Caco-2 (cell line): ENCODE results near the gene DENND1A. TPM values are rescaled to one million over a fixed set of nuclear protein-coding genes. Genes with fewer than 3 reads are reported as not detected.

Experiments used
- BruUV-seq: library from RNA; stranded (reverse); fragments of 400-500 nt; replicated peaks from 2 replicates; lab custom pipeline; 2021; lab: Mats Ljungman, UMichigan
- CTCF ChIA-PET: fragments of 300-600 bp; sonication (Branson Sonifier 250); formaldehyde crosslinking; loops from one replicate; lab custom pipeline; 2022; ENCODE audit warnings: antibody characterized with exemption; lab: Charles Lee
- POLR2A ChIA-PET: fragments of 300-600 bp; sonication (Branson Sonifier 250); formaldehyde crosslinking; loops from one replicate; lab custom pipeline; 2022; ENCODE audit warnings: antibody characterized with exemption; lab: Charles Lee
- DNase-seq, 2 experiments: peaks; one replicate each; pipeline versions ENCODE4 v3.0.0 to v3.0.0-alpha.2; 2020 to 2022
- H3K27me3 ChIP-seq: replicated peaks from 2 replicates; pipeline ENCODE4 v1.6.0; 2011; ENCODE audit warnings: low read length; ENCODE audit not compliant: control insufficient read depth, insufficient read depth
- H3K36me3 ChIP-seq: 2 replicates; pipeline ENCODE4 v1.5.1; 2011; ENCODE audit warnings: low read length; ENCODE audit not compliant: control insufficient read depth, insufficient read depth
- H3K4me1 ChIP-seq: fragments of 250-450 bp; sonication (Bioruptor Pico); 2 replicates; pipeline ENCODE4 v1.5.1; 2020; ENCODE audit warnings: mild to moderate bottlenecking
- H3K4me3 ChIP-seq: 2 replicates; pipeline ENCODE4 v1.5.1; 2011; ENCODE audit warnings: low read depth, mild to moderate bottlenecking, control low read depth, low read length
- H3K9me3 ChIP-seq: fragments of 250-450 bp; sonication (Bioruptor Pico); 2 replicates; pipeline ENCODE4 v1.5.1; 2020; ENCODE audit warnings: mild to moderate bottlenecking, moderate library complexity
- H3K27ac Mint-ChIP-seq: one replicate; pipeline ENCODE4 v1.8.0; 2022; ENCODE audit warnings: mixed read lengths; ENCODE audit not compliant: unreplicated experiment
- H3K27me3 Mint-ChIP-seq: one replicate; pipeline ENCODE4 v1.8.0; 2022; ENCODE audit warnings: mixed read lengths; ENCODE audit not compliant: insufficient read depth, unreplicated experiment
- H3K36me3 Mint-ChIP-seq: one replicate; pipeline ENCODE4 v1.8.0; 2022; ENCODE audit warnings: mild to moderate bottlenecking, mixed read lengths; ENCODE audit not compliant: insufficient read depth, unreplicated experiment
- H3K4me1 Mint-ChIP-seq: one replicate; pipeline ENCODE4 v1.8.0; 2022; ENCODE audit warnings: low read depth, mixed read lengths; ENCODE audit not compliant: unreplicated experiment
- H3K4me3 Mint-ChIP-seq: one replicate; pipeline ENCODE4 v1.8.0; 2022; ENCODE audit warnings: mild to moderate bottlenecking, moderate library complexity, mixed read lengths; ENCODE audit not compliant: unreplicated experiment
- H3K9me3 Mint-ChIP-seq: one replicate; pipeline ENCODE4 v1.8.0; 2022; ENCODE audit warnings: mixed read lengths; ENCODE audit not compliant: unreplicated experiment
- intact Hi-C: fragments of 100-400 bp; cut with micrococcal nuclease; formaldehyde crosslinking; loops from one replicate; pipeline ENCODE4 v1.10.0; 2022; ENCODE audit not compliant: unreplicated experiment
- total RNA-seq: library from RNA; stranded (reverse); gene quantifications from 2 replicates; pipeline ENCODE4 v1.2.3, GENCODE V29; 2022
- TF ChIP-seq, protein P1 (sequence below), 2 experiments: fragments of 200-600 bp in 1 of 2; IDR thresholded peaks; 1 replicate in 1 of 2; 2 replicates in 1 of 2; pipeline versions ENCODE4 v1.5.1 to v1.8.0; 2011 to 2022; ENCODE audit warnings: antibody characterized with exemption in 1 of 2, control low read depth in 1 of 2, inconsistent platforms in 1 of 2, low read depth in 1 of 2, low read length in 1 of 2, mild to moderate bottlenecking in 1 of 2, moderate library complexity in 1 of 2; ENCODE audit not compliant: insufficient read depth in 1 of 2, severe bottlenecking in 1 of 2, unreplicated experiment in 1 of 2

Gene DENND1A
- total RNA-seq, 1 experiment from 2014 or later: 41.6 TPM

DNA sequence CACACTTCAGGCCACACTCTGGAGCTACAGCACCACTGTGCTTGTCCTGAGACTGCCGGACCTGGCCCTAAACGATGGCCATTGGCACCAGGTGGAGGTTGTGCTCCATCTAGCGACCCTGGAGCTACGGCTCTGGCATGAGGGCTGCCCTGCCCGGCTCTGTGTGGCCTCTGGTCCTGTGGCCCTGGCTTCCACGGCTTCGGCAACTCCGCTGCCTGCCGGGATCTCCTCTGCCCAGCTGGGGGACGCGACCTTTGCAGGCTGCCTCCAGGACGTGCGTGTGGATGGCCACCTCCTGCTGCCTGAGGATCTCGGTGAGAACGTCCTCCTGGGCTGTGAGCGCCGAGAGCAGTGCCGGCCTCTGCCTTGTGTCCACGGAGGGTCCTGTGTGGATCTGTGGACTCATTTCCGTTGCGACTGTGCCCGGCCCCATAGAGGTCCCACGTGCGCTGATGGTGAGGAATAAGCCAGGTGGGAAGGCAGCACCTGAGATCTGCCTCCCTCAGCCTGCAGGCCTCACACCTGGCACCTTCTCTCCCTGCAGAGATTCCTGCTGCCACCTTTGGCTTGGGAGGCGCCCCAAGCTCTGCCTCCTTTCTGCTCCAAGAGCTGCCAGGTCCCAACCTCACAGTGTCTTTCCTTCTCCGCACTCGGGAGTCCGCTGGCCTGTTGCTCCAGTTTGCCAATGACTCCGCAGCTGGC, 559.2 kb downstream of the DENND1A start:
- H3K9me3 Mint-ChIP-seq: no peaks in the 10 kb centered on the region
- no peak for DNase-seq
- no peaks in the 10 kb centered on the region for H3K27me3 ChIP-seq
- H3K9me3 ChIP-seq: no peaks in the 10 kb centered on the region
- intact Hi-C loops: no loop called here
- ChIA-PET POLR2A (no interaction called here), CTCF (interaction anchor here (0.7 to 1.2 kb wide), 2 partner anchors 10 to 16 kb away, joined by 3 read pairs; no protein-coding TSS in a partner anchor)
- H3K4me3 Mint-ChIP-seq: no peak overlapping the region
- no peak overlapping the region for H3K27ac Mint-ChIP-seq
- no peak overlapping the region for H3K4me3 ChIP-seq
- TF ChIP-seq, protein P1, sequence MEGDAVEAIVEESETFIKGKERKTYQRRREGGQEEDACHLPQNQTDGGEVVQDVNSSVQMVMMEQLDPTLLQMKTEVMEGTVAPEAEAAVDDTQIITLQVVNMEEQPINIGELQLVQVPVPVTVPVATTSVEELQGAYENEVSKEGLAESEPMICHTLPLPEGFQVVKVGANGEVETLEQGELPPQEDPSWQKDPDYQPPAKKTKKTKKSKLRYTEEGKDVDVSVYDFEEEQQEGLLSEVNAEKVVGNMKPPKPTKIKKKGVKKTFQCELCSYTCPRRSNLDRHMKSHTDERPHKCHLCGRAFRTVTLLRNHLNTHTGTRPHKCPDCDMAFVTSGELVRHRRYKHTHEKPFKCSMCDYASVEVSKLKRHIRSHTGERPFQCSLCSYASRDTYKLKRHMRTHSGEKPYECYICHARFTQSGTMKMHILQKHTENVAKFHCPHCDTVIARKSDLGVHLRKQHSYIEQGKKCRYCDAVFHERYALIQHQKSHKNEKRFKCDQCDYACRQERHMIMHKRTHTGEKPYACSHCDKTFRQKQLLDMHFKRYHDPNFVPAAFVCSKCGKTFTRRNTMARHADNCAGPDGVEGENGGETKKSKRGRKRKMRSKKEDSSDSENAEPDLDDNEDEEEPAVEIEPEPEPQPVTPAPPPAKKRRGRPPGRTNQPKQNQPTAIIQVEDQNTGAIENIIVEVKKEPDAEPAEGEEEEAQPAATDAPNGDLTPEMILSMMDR (IDR thresholded peaks at IDR 0.05; ENCODE audit: insufficient read depth in 1 of 2, low read depth in 1 of 2, low read length in 1 of 2, severe bottlenecking in 1 of 2, unreplicated experiment in 1 of 2): no peak
- peaks cover 10% of the 10 kb centered on the region for H3K36me3 Mint-ChIP-seq
- peaks cover 18% of the 10 kb centered on the region for H3K4me1 ChIP-seq
- no TSS peak for BruUV-seq
- H3K4me1 Mint-ChIP-seq: peaks cover 29% of the 10 kb centered on the region
- H3K27me3 Mint-ChIP-seq: no peaks in the 10 kb centered on the region
- H3K36me3 ChIP-seq: no peaks in the 10 kb centered on the region

DNA sequence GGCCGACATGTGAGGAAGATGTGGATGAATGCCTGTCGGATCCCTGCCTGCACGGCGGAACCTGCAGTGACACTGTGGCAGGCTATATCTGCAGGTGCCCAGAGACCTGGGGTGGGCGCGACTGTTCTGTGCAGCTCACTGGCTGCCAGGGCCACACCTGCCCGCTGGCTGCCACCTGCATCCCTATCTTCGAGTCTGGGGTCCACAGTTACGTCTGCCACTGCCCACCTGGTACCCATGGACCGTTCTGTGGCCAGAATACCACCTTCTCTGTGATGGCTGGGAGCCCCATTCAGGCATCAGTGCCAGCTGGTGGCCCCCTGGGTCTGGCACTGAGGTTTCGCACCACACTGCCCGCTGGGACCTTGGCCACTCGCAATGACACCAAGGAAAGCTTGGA, 559.8 kb downstream of the DENND1A start:
- no peak overlapping the region for H3K4me3 ChIP-seq
- H3K4me1 ChIP-seq: peaks cover 13% of the 10 kb centered on the region
- no peak for DNase-seq
- Mint-ChIP-seq H3K4me3 (no peak overlapping the region), H3K36me3 (peaks cover 10% of the 10 kb centered on the region), H3K27ac (no peak overlapping the region), H3K4me1 (peaks cover 23% of the 10 kb centered on the region), H3K9me3 (no peaks in the 10 kb centered on the region), H3K27me3 (no peaks in the 10 kb centered on the region)
- intact Hi-C loops: no loop called here
- no TSS peak for BruUV-seq
- ChIA-PET CTCF (interaction anchor here (0.7 to 1.2 kb wide), 2 partner anchors 10 to 16 kb away, joined by 3 read pairs; no protein-coding TSS in a partner anchor), POLR2A (no interaction called here)
- TF ChIP-seq, protein P1 (IDR thresholded peaks at IDR 0.05; ENCODE audit: insufficient read depth in 1 of 2, low read depth in 1 of 2, low read length in 1 of 2, severe bottlenecking in 1 of 2, unreplicated experiment in 1 of 2): no peak
- H3K36me3 ChIP-seq: no peaks in the 10 kb centered on the region
- no peaks in the 10 kb centered on the region for H3K27me3 ChIP-seq
- H3K9me3 ChIP-seq: no peaks in the 10 kb centered on the region

DNA sequence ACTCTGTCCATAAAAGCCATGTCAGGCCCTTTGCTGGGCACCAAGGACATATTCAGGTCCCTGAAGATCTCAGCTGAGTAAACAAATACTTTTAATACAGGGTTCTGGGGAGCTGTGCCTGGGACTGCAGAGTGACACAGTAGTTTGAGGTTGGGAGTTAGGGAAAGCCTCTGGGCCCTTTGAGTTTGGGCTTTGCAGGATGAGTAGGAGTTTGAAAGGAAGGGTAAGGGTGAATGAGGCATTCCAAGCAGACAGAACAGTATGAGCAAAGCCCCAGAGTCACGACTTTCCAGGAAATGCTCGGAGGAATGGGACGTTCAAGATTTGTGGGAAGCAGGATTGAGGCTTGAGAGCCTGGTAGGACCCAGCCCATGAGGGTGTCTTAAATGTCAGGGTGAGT, 560.6 kb downstream of the DENND1A start:
- Mint-ChIP-seq H3K9me3 (no peaks in the 10 kb centered on the region), H3K27me3 (no peaks in the 10 kb centered on the region), H3K4me1 (peaks cover 18% of the 10 kb centered on the region), H3K27ac (no peak overlapping the region), H3K4me3 (no peak overlapping the region), H3K36me3 (peaks cover 10% of the 10 kb centered on the region)
- TF ChIP-seq, protein P1 (IDR thresholded peaks at IDR 0.05; ENCODE audit: insufficient read depth in 1 of 2, low read depth in 1 of 2, low read length in 1 of 2, severe bottlenecking in 1 of 2, unreplicated experiment in 1 of 2): no peak
- POLR2A ChIA-PET: no interaction called here
- H3K9me3 ChIP-seq: no peaks in the 10 kb centered on the region
- no peak overlapping the region for H3K4me3 ChIP-seq
- CTCF ChIA-PET: no interaction called here
- H3K4me1 ChIP-seq: peaks cover 7% of the 10 kb centered on the region
- H3K27me3 ChIP-seq: no peaks in the 10 kb centered on the region
- H3K36me3 ChIP-seq: no peaks in the 10 kb centered on the region
- BruUV-seq: no TSS peak
- DNase-seq: no peak
- intact Hi-C loops: no loop called here
